ENCODE measurements around the gene SMARCA1.

SMARCA1 gene

DNA sequence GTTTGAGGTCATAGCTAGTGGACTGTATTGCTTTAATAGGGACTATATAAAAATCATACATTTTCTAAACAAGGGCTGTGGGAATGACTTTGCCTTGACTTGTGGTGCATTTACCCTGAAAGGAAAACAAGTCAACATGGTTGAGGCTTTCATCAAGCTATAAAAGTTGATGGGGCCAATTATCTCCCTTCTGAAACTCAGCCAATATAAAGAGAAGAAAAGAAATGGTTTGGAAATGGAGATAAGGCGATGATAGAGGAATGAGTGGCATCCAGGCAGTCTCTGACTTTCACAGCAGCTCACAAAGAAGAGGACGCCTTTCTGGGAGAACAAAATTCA lies 118.7 kb downstream of the SMARCA1 start:
- no peak for DNase-seq
- H3K9me3 ChIP-seq: no peaks in the 10 kb centered on the region
- H3K4me3 ChIP-seq: no peak overlapping the region
- H3K4me1 ChIP-seq: no peaks in the 10 kb centered on the region
- H3K27ac ChIP-seq: no peak overlapping the region
- intact Hi-C loops (cut with DNase I; ENCODE audit: low total_unique reads): no loop called here
- TF ChIP-seq, protein P1, sequence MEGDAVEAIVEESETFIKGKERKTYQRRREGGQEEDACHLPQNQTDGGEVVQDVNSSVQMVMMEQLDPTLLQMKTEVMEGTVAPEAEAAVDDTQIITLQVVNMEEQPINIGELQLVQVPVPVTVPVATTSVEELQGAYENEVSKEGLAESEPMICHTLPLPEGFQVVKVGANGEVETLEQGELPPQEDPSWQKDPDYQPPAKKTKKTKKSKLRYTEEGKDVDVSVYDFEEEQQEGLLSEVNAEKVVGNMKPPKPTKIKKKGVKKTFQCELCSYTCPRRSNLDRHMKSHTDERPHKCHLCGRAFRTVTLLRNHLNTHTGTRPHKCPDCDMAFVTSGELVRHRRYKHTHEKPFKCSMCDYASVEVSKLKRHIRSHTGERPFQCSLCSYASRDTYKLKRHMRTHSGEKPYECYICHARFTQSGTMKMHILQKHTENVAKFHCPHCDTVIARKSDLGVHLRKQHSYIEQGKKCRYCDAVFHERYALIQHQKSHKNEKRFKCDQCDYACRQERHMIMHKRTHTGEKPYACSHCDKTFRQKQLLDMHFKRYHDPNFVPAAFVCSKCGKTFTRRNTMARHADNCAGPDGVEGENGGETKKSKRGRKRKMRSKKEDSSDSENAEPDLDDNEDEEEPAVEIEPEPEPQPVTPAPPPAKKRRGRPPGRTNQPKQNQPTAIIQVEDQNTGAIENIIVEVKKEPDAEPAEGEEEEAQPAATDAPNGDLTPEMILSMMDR (IDR thresholded peaks at IDR 0.05): no peak
- H3K27me3 ChIP-seq: no peaks in the 10 kb centered on the region
- H3K36me3 ChIP-seq: no peaks in the 10 kb centered on the region

- no peak overlapping the region for H3K4me3 ChIP-seq
- DNase-seq: no peak
- no peak overlapping the region for H3K27ac ChIP-seq
- no peaks in the 10 kb centered on the region for H3K27me3 ChIP-seq
- H3K36me3 ChIP-seq: no peaks in the 10 kb centered on the region
- intact Hi-C loops (cut with DNase I; ENCODE audit: low total_unique reads): no loop called here
- TF ChIP-seq, protein P1 (IDR thresholded peaks at IDR 0.05): no peak
- H3K4me1 ChIP-seq: no peaks in the 10 kb centered on the region
- H3K9me3 ChIP-seq: no peaks in the 10 kb centered on the region
Measured at GRCh38 chrX:129403974-129404669, 119.2 kb downstream of the SMARCA1 start.
